PC-3 (cell line): ENCODE measurements around the gene MCRIP2. TPM values are rescaled to one million over a fixed set of nuclear protein-coding genes. Genes with fewer than 3 reads are reported as not detected.

Experiments used
- ATAC-seq: fragments of 200-7000 bp; cut with Tn5 transposase; 2 replicates; pipeline ENCODE4 v1.9.1; 2020; ENCODE audit warnings: mild to moderate bottlenecking, moderate library complexity
- BruUV-seq: library from RNA; stranded (reverse); fragments of 400-500 nt; replicated peaks from 2 replicates; lab custom pipeline; 2021; lab: Mats Ljungman, UMichigan
- CTCF ChIA-PET: fragments of 300-600 bp; sonication (Branson Sonifier 250); formaldehyde crosslinking; loops from one replicate; lab custom pipeline; 2022; ENCODE audit warnings: antibody characterized with exemption; lab: Charles Lee
- POLR2A ChIA-PET: fragments of 300-600 bp; sonication (Branson Sonifier 250); formaldehyde crosslinking; loops from one replicate; lab custom pipeline; 2022; ENCODE audit warnings: antibody characterized with exemption; ENCODE audit not compliant: unreplicated experiment; lab: Charles Lee
- DNase-seq: peaks from one replicate; pipeline ENCODE4 v3.0.0-alpha.2; 2015
- H2AFZ ChIP-seq: fragments of 300-600 bp; sonication (generic); 2 replicates; pipeline ENCODE4 v1.6.0; 2016; ENCODE audit warnings: antibody characterized with exemption, low read length
- H3F3A ChIP-seq: fragments of 300-600 bp; sonication (generic); one replicate; pipeline ENCODE4 v1.6.0; 2017; ENCODE audit warnings: antibody characterized with exemption, low read length, control low read depth, mild to moderate bottlenecking; ENCODE audit not compliant: unreplicated experiment
- H3K27ac ChIP-seq: fragments of 300-600 bp; sonication (generic); 2 replicates; pipeline ENCODE4 v1.5.1; 2016; ENCODE audit warnings: mild to moderate bottlenecking, low read length
- H3K27me3 ChIP-seq: fragments of 300-600 bp; sonication (generic); 2 replicates; pipeline ENCODE4 v1.6.1; 2016; ENCODE audit warnings: low read length, mixed read lengths
- H3K36me3 ChIP-seq: fragments of 300-600 bp; sonication (generic); 2 replicates; pipeline ENCODE4 v1.6.1; 2016; ENCODE audit warnings: low read depth, mixed run types, low read length, mixed read lengths
- H3K4me1 ChIP-seq: fragments of 300-600 bp; sonication (generic); 2 replicates; pipeline ENCODE4 v1.5.1; 2016; ENCODE audit warnings: low read length; ENCODE audit not compliant: insufficient read depth
- H3K4me2 ChIP-seq: fragments of 300-600 bp; sonication (generic); 2 replicates; pipeline ENCODE4 v1.6.0; 2016; ENCODE audit warnings: low read length
- H3K4me3 ChIP-seq: fragments of 300-600 bp; sonication (generic); 2 replicates; pipeline ENCODE4 v1.5.1; 2016; ENCODE audit warnings: mild to moderate bottlenecking, low read length, mixed read lengths
- H3K79me2 ChIP-seq: fragments of 300-600 bp; sonication (generic); 2 replicates; pipeline ENCODE4 v1.6.1; 2017; ENCODE audit warnings: low read length, mixed read lengths
- H3K9ac ChIP-seq: fragments of 300-600 bp; sonication (generic); 2 replicates; pipeline ENCODE4 v1.6.0; 2016; ENCODE audit warnings: mild to moderate bottlenecking, low read length
- H3K9me2 ChIP-seq: fragments of 300-600 bp; sonication (generic); replicated peaks from 2 replicates; pipeline ENCODE4 v1.6.1; 2016; ENCODE audit warnings: mixed run types, low read length, mixed read lengths
- H3K9me3 ChIP-seq: fragments of 300-600 bp; sonication (generic); 2 replicates; pipeline ENCODE4 v1.6.1; 2016; ENCODE audit warnings: low read length, mixed read lengths
- H4K20me1 ChIP-seq: fragments of 300-600 bp; sonication (generic); 2 replicates; pipeline ENCODE4 v1.6.1; 2016; ENCODE audit warnings: low read length, mixed read lengths
- CTCF ChIP-seq: fragments of 300-600 bp; sonication (generic); conservative IDR thresholded peaks from 2 replicates; pipeline ENCODE4 v1.5.1; 2017; ENCODE audit warnings: antibody characterized with exemption, low read depth, mild to moderate bottlenecking, low read length
- EZH2 ChIP-seq: fragments of 300-600 bp; sonication (generic); IDR thresholded peaks from one replicate; pipeline ENCODE4 v1.6.1; 2017; ENCODE audit warnings: antibody characterized with exemption, mild to moderate bottlenecking, low read length; ENCODE audit not compliant: unreplicated experiment
- EZH2phosphoT487 ChIP-seq: fragments of 300-600 bp; sonication (generic); IDR thresholded peaks from 2 replicates; pipeline ENCODE4 v1.6.1; 2018; ENCODE audit warnings: mild to moderate bottlenecking, antibody characterized with exemption, low read length, borderline replicate concordance
- intact Hi-C: fragments of 100-400 bp; cut with micrococcal nuclease; formaldehyde crosslinking; loops from 2 replicates; pipeline ENCODE4 v1.9.0; 2023
- total RNA-seq: library from RNA; depleted of rRNA; stranded (reverse); fragments of >200 nt; gene quantifications from 2 replicates; pipeline ENCODE4 v1.2.3, GENCODE V29; 2014

MCRIP2 gene
- total RNA-seq, 1 experiment from 2014 or later = 83.5 TPM

GRCh38 chr16:635573-636205 lies 5.9 kb upstream of the MCRIP2 start:
- Histone ChIP-seq H3K27ac (no peak overlapping the region), H3K9me2 (no peaks in the 10 kb centered on the region), H3K4me1 (peaks cover 3% of the 10 kb centered on the region; the same call in 1 of the 2 replicates), H3K4me3 (peak overlapping the region; percentile 90), H3K27me3 (no peaks in the 10 kb centered on the region), H3K9me3 (no peaks in the 10 kb centered on the region), H3K4me2 (peak overlapping the region; percentile 97), H2AFZ (peak overlapping the region; percentile 66), H4K20me1 (no peaks in the 10 kb centered on the region), H3K36me3 (no peaks in the 10 kb centered on the region), H3K79me2 (peaks cover 12% of the 10 kb centered on the region), H3K9ac (peak overlapping the region; percentile 83), H3F3A (no peaks in the 10 kb centered on the region)
- TF ChIP-seq EZH2phosphoT487 = no peak
- DNase-seq (no peak), ATAC-seq (peak; percentile 16; the same call in 1 of the 2 replicates)
- ChIA-PET POLR2A (interaction anchor here (1.0 kb wide), 1 partner anchor 60 kb away, joined by 4 read pairs; no protein-coding TSS in a partner anchor), CTCF (interaction anchor here (0.8 kb wide), 1 partner anchor 45 kb away, joined by 3 read pairs; the partner anchor contains the start of gene RAB40C)
- BruUV-seq = no TSS peak
- intact Hi-C loops = loop anchor here (5.0 kb wide), 1 partner anchor 48 kb away; no protein-coding TSS in a partner anchor

GRCh38 chr16:636206-637080 lies 5.2 kb upstream of the MCRIP2 start, which contains the start of gene METTL26:
METTL26 (minus strand) TSS chr16:636305; CDS start chr16:636290, 15 bp downstream.
- ChIA-PET POLR2A (interaction anchor here (1.0 kb wide), 1 partner anchor 59 kb away, joined by 4 read pairs; no protein-coding TSS in a partner anchor), CTCF (interaction anchor here (0.5 to 0.8 kb wide), 2 partner anchors 46 to 109 kb away, joined by 3 read pairs; partner anchors contain the start of gene RAB40C)
- Histone ChIP-seq H3K9ac (peak within 1 kb of the TSS; percentile 83), H3K9me2 (no peaks in the 10 kb centered on the region), H2AFZ (peak within 1 kb of the TSS; percentile 66), H3F3A (no peaks in the 10 kb centered on the region), H3K27ac (peak within 1 kb of the TSS; percentile 54), H3K9me3 (no peaks in the 10 kb centered on the region), H3K79me2 (peaks cover 12% of the 10 kb centered on the region), H4K20me1 (no peaks in the 10 kb centered on the region), H3K4me1 (peaks cover 3% of the 10 kb centered on the region; the same call in 1 of the 2 replicates), H3K4me3 (peak within 1 kb of the TSS; percentile 90), H3K4me2 (peak within 1 kb of the TSS; percentile 97), H3K36me3 (no peaks in the 10 kb centered on the region), H3K27me3 (no peaks in the 10 kb centered on the region)
- intact Hi-C loops = loop anchor here (5.0 kb wide), 1 partner anchor 49 kb away; no protein-coding TSS in a partner anchor
- TSS peak; percentile 91 for BruUV-seq
- TF ChIP-seq EZH2phosphoT487 = no peak
- TF ChIP-seq EZH2 = no peak
- no peak for TF ChIP-seq CTCF
- peak; percentile 88 for ATAC-seq
- peak; percentile 88 for DNase-seq
